Ectodermal cell (in vitro differentiated cells): ENCODE results near the gene IFT52.
"Not testable (repeated sequence)": the region's sequence is repeated elsewhere in the genome, so short reads cannot be mapped to it uniquely, and the experiment has no call there.

Experiments used
- H3K27ac ChIP-seq: 2 replicates; pipeline ENCODE4 v1.7.0; 2013; ENCODE audit warnings: mild to moderate bottlenecking, low read depth, low read length; ENCODE audit not compliant: insufficient read depth, poor library complexity, severe bottlenecking
- H3K27me3 ChIP-seq: 2 replicates; pipeline ENCODE4 v1.7.0; 2013; ENCODE audit warnings: mild to moderate bottlenecking, low read length; ENCODE audit not compliant: insufficient read depth, control insufficient read depth, poor library complexity, severe bottlenecking
- H3K36me3 ChIP-seq: one replicate; pipeline ENCODE4 v1.7.0; 2013; ENCODE audit warnings: low read length; ENCODE audit not compliant: control insufficient read depth, insufficient read depth
- H3K4me1 ChIP-seq: one replicate; pipeline ENCODE4 v1.7.0; 2013; ENCODE audit warnings: low read length; ENCODE audit not compliant: control insufficient read depth, insufficient read depth
- H3K4me3 ChIP-seq: 2 replicates; pipeline ENCODE4 v1.7.0; 2013; ENCODE audit warnings: low read depth, low read length, control low read depth; ENCODE audit not compliant: insufficient read depth
- H3K9me3 ChIP-seq: 2 replicates; pipeline ENCODE4 v1.7.0; 2013; ENCODE audit warnings: mild to moderate bottlenecking, low read length, moderate library complexity; ENCODE audit not compliant: control insufficient read depth
- WGBS, 2 experiments: methylation state at CpG; one replicate each; pipeline ENCODE4 v1.1.7; 2013; ENCODE audit warnings: missing lambda C conversion rate in 2 of 2; 5-methylcytosine and 5-hydroxymethylcytosine counted together

The IFT52 gene

DNA sequence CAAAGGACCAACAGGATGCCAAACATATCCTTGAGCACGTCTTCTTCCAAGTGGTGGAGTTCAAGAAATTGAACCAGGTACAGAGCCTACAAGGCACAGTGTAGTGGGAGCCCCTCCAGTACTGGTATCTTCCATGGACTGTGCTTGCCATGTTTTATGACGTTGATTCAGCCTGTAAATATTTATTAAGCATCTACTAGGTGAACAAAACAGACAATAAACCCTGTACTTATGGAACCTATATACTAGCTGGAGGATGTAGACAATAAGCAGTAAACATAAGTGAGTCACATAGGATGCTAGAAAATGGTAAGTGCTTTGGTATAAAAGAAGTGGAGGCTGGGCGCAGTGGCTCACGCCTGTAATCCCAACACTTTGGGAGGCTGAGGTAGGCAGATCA lies 51.8 kb downstream of the IFT52 start:
- no peak overlapping the region for H3K4me3 ChIP-seq
- H3K36me3 ChIP-seq, result peaks cover 23% of the 10 kb centered on the region
- H3K27me3 ChIP-seq, result no peaks in the 10 kb centered on the region
- 95 to 98% methylated on average over 4 of the region's 4 CpGs for WGBS, 2 experiments
- H3K9me3 ChIP-seq, result no peaks in the 10 kb centered on the region
- H3K4me1 ChIP-seq, result no peaks in the 10 kb centered on the region
- H3K27ac ChIP-seq, result no peak overlapping the region

DNA sequence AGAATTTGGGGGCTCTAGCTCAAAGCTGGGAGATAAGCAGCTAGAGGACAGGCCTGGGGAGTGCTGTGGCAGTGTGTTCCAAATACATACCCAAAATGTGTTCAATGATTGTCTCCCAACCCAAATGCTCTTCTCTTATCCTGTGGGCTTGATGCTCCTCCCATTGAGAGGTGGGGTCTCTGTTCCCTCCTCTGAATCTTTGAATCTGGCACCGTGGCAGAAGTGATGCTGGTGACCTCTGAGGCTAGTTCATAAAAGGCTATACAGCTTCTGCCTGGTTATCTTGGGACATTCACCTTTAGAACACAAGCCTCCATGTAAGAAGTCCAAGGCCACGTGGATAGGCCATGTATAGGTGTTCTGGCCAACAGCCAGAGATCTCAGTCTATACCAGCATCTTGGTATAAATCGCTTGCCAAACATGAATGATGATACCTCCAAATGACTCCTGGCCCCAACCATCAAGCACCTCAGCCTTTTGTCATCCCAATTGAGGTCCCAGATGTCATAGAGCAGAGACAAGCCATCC lies 60.3 kb downstream of the IFT52 start:
- peaks cover 9% of the 10 kb centered on the region for H3K36me3 ChIP-seq
- WGBS, 2 experiments, result 78 to 81% methylated on average over 3 of the region's 3 CpGs
- H3K9me3 ChIP-seq, result no peaks in the 10 kb centered on the region
- no peak overlapping the region for H3K4me3 ChIP-seq
- H3K27ac ChIP-seq, result no peak overlapping the region
- H3K27me3 ChIP-seq, result no peaks in the 10 kb centered on the region
- no peaks in the 10 kb centered on the region for H3K4me1 ChIP-seq

DNA sequence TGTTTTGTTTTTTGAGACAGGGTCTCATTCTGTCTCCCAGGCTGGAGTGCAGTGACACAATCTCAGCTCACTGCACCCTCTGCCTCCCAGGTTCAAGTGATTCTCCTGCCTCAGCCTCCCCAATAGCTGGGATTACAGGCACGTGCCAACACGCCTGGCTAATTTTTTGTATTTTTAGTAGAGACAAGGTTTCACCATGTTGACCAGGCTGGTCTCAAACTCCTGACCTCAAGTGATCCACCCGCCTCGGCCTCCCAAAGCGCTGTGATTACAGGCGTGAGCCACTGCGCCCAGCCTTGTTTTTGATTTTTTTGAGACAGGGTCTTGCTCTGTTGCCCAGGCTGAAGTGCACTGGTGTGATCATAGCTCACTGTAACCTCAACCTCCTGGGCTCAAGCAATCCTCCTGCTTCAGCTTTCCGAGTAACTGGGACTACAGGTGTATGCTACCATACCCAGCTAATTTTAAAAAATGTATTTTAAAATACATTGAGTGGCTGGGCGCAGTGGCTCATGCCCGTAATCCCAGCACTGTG lies 61.0 kb downstream of the IFT52 start:
- not testable (repeated sequence) for H3K4me1 ChIP-seq, H3K4me3 ChIP-seq, H3K36me3 ChIP-seq, H3K27me3 ChIP-seq, H3K9me3 ChIP-seq, H3K27ac ChIP-seq
- WGBS, 2 experiments, result 94 to 96% methylated on average over 9 to 10 of the region's 10 CpGs

DNA sequence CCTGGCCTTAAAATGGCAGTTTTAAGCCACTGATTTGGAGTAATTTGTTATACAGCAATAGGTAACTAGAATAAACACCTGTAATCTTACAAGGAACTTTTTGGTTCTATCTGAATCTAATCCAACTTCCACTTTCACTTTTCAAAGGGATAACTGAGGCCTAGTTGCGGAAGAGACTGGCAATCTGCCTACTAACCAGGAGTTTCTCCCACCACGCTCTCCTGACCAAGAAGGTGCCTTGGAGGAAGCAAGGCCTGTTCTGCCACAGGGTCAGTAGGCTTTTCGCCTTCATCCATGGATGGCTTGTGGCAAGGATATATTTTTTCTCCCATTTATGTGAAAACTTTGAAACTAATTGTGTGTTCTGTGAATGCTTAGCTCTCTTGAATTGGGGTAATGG lies 63.2 kb downstream of the IFT52 start:
- no peaks in the 10 kb centered on the region for H3K27me3 ChIP-seq
- H3K9me3 ChIP-seq, result no peaks in the 10 kb centered on the region
- H3K4me3 ChIP-seq, result no peak overlapping the region
- H3K4me1 ChIP-seq, result no peaks in the 10 kb centered on the region
- 88 to 99% methylated on average over 3 of the region's 3 CpGs for WGBS, 2 experiments
- H3K36me3 ChIP-seq, result no peaks in the 10 kb centered on the region
- H3K27ac ChIP-seq, result no peak overlapping the region

DNA sequence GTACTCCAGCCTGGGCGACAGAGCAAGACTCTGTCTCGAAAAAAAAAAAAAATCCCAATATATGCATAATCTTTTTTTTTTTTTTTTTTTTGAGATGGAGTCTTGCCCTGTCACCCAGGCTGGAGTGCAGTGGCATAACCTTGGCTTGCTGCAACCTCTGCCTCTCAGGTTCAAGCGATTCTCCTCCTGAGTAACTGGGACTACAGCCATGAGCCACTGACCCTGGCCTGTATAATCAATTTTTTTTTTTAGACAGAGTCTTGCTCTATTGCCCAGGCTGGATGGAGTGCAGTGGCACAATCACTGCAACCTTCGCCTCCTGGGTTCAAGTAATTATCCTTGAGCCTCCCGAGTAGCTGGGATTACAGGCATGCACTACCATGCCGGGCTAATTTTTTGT lies 64.4 kb downstream of the IFT52 start:
- not testable (repeated sequence) for H3K36me3 ChIP-seq, H3K4me3 ChIP-seq, H3K27me3 ChIP-seq, H3K4me1 ChIP-seq, H3K27ac ChIP-seq, H3K9me3 ChIP-seq
- 91 to 94% methylated on average over 4 of the region's 6 CpGs for WGBS, 2 experiments

DNA sequence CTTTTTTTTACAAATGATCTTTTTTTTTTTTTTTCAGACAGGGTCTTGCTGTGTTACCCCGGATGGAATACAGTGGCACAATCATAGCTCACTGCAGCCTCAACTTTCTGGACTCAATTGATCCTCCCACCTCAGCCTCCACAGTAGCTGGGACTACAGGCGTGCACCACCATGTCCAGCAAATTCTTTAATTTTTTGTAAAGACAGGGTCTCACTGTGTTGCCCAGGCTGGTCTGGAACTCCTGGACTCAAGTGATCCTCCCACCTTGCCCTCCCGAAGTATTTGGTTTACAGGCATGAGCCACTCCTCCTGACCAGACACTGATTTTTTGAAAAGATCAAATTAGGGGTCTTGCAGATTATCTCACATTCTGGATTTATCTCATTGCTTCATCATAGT lies 65.2 kb downstream of the IFT52 start:
- no peaks in the 10 kb centered on the region for H3K36me3 ChIP-seq
- H3K27me3 ChIP-seq, result no peaks in the 10 kb centered on the region
- no peaks in the 10 kb centered on the region for H3K4me1 ChIP-seq
- 86 to 88% methylated on average over 3 of the region's 3 CpGs for WGBS, 2 experiments
- no peaks in the 10 kb centered on the region for H3K9me3 ChIP-seq
- H3K27ac ChIP-seq, result no peak overlapping the region
- no peak overlapping the region for H3K4me3 ChIP-seq

DNA sequence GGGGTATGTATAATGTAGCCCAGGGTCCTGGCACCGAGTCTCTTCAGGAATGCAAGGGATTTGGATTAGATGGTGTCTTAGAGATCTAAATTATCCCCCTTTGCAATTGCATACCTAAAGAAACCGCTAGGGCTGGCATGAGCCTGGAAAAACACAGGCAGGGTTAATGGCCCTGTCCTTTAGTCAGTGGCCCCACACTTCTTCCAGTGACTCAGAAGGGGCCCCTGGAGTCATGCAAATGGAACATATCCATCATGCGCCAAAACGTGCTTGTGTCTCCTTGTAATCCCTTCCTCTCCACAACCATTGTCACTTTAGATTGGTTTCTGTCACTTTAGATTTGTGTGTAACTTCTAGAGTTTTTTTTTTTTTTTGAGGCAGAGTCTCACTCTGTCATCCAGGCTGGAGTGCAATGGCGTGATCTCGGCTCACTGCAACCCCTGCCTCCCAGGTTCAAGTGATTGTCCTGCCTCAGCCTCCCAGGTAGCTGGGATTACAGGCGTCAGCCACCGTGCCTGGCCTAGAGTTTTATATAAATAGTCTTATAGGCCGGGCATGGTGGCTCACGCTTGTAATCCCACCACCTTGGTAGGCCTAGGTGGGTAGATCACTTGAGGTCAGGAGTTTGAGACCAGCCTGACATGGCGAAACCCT lies 67.5 kb downstream of the IFT52 start:
- no peaks in the 10 kb centered on the region for H3K4me1 ChIP-seq
- H3K27me3 ChIP-seq, result no peaks in the 10 kb centered on the region
- peak overlapping the region; percentile 74 for H3K4me3 ChIP-seq
- H3K36me3 ChIP-seq, result no peaks in the 10 kb centered on the region
- no peaks in the 10 kb centered on the region for H3K9me3 ChIP-seq
- H3K27ac ChIP-seq, result no peak overlapping the region
- WGBS, 2 experiments, result 66% methylated on average over 11 of the region's 11 CpGs

DNA sequence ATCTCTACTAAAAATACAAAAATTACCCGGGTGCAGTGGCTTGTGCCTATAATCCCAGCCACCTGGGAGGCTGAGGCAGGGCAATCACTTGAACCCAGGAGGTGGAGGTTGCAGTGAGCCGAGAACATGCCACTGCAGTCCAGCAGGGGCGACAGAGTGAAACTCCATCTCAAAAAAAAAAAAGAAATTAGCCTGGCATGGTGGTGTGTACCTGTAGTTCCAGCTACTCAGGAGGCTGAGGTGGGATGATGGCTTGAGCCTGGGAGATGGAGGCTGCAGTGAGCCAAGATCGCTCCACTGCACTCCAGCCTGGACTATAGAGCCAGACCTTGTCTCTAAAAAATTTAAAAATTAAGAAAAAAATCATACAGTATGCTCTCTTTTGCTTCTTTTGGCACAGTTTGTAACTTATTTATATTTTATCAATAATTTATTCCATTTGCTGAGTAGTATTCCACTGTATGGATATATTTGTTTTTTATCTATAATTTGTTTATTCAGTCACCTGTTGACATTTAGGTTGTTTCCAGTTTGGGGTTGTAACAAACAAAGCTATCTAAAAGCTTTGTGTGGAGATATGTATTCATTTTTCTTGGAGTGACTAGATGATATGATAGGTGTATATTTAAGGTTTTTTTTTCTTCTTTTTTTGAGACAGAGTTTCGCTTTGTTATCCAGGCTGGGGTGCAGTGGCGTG lies 68.1 kb downstream of the IFT52 start:
- no peaks in the 10 kb centered on the region for H3K27me3 ChIP-seq
- H3K27ac ChIP-seq, result no peak overlapping the region
- no peaks in the 10 kb centered on the region for H3K4me1 ChIP-seq
- no peaks in the 10 kb centered on the region for H3K9me3 ChIP-seq
- no peaks in the 10 kb centered on the region for H3K36me3 ChIP-seq
- 80 to 82% methylated on average over 6 of the region's 6 CpGs for WGBS, 2 experiments
- H3K4me3 ChIP-seq, result no peak overlapping the region

DNA sequence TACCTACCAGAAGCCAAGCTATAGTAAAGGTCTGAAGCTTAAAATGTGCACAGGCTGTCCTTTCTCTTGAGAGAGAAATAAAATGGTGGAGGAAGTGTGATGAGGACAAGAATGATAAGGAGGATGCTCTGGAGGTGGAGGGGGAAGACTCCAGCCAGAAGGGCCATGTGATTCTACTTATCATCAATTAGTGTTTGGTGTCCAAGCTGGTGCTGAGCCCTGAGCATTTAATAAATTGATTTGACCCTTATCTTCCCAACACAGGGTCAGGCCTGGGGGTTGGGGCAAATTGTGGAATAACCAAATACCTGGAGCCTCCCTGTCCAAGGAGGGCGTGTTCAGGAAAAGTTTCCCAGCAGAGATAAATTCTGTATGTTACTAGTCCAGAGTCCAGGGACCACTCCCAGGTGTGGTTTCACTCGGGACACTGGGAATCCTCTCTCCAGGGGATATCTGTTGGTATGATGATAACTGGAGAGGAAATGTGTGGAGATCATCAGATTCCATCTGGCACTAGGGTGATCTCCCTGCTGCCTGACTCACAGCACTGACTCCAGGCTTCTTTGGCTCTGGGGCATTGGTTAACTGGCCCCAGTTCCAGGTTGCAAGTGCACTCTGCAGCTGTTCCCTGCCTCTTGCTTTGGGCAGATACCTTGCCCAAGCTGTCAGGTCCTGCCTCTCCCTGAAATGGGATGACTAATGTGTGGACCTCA lies 72.4 kb downstream of the IFT52 start:
- H3K27me3 ChIP-seq, result peaks cover 19% of the 10 kb centered on the region
- 83 to 85% methylated on average over 2 of the region's 2 CpGs for WGBS, 2 experiments
- H3K4me1 ChIP-seq, result no peaks in the 10 kb centered on the region
- H3K4me3 ChIP-seq, result no peak overlapping the region
- H3K9me3 ChIP-seq, result no peaks in the 10 kb centered on the region
- no peak overlapping the region for H3K27ac ChIP-seq
- H3K36me3 ChIP-seq, result no peaks in the 10 kb centered on the region
